Retinal pigment epithelial cell (primary cell): ENCODE results near the gene BSND.

Experiments used
- DNase-seq: peaks from one replicate; pipeline ENCODE4 v3.0.0-alpha.2; 2010; ENCODE audit warnings: low read depth
- H3K4me3 ChIP-seq: 2 replicates; pipeline ENCODE4 v1.5.1; 2011; ENCODE audit warnings: mild to moderate bottlenecking, low read length, control low read depth, moderate library complexity
- CTCF ChIP-seq: conservative IDR thresholded peaks from 2 replicates; pipeline ENCODE4 v1.5.1; 2011; ENCODE audit warnings: low read depth, low read length, control low read depth, inconsistent platforms

BSND gene

GRCh38 chr1:54998677-54999076 is at the start of gene BSND:
Gene BSND (plus strand): TSS chr1:54998933. CDS start chr1:54999187, 254 bp downstream.
- DNase-seq = no peak
- TF ChIP-seq CTCF = no peak
- no peak within 1 kb of the TSS for H3K4me3 ChIP-seq

- DNase-seq = no peak
- TF ChIP-seq CTCF = no peak
- no peak overlapping the region for H3K4me3 ChIP-seq
Measured at GRCh38 chr1:54949053-54949452, 49.7 kb upstream of the BSND start.

DNA sequence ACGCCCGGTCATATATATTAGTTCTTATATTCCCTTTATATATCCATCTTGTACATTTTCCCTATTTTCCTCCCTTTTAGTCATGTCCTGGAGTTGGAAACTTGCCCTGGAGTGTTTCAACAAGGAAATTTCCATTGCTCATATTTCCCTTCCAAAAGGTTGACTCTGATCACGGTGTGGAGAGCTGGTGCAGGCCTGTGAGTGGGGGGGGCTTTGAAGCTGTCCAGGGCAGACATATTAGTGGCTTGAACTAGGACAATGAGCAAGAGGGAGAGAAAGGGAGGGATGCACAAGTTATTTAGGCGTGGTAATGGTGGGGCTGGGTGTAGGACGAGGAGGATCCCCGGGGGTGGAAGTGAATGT is 48.7 kb upstream of the BSND start:
- TF ChIP-seq CTCF = no peak
- DNase-seq = no peak
- H3K4me3 ChIP-seq = peak overlapping the region; percentile 31

DNA sequence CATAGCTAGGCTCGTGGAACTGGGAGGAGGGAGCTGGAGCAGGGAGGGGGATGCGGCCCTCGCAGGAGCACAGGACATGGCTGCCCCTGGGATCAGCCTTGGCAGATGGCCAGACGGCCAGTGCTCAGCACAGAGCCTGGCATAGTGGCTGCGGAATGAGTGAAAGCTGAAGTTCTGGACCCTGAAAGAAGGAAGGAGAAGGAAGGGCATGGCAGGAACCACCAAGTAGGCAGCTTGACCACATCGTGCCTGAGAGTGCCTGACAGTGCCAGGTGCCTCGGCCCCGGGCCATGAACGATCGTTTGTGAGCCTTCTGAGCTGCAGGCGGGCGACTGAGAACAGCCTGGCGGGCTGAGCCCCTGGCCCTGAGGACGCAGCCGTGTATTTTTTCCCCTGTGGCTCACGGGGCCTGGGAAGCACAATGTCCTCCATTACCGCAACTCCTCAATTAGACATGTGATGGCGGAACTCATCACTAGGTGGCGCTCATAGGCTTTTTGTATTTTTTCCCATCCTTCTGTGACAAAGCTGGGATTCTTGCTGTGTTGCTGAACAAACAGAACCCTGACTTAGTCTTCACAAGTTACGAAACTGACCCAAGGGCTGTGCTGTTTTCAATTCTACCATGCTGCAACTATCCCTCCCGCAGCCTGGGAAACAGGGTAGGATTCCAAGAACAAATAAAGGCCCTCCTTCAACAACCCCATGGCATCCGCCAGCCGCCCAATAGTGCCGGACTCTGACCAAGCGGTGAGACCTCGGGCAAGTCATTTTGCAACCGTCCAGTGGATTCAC is 48.2 kb upstream of the BSND start:
- peak overlapping the region; percentile 31 for H3K4me3 ChIP-seq
- DNase-seq = no peak
- TF ChIP-seq CTCF = peak; percentile 70

DNA sequence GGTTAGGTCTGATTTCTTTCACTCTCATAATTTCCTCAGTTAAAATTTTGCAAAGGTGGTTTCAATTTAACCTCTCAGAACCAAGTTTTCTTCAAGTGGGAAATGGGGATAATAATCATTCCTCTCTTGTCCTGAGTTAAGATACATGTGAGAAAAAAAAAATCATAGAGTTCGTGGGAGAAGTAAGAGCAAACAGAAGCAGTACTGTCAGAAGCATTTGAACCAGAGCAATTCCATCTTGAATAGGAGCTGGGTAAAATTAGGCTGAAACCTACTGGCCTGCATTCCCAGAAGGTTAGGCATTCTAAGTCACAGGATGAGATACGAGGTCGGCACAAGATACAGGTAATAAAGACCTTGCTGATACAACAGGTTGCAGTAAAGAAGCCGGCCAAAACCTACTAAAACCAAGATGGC is 46.9 kb upstream of the BSND start:
- H3K4me3 ChIP-seq = no peak overlapping the region
- TF ChIP-seq CTCF = no peak
- DNase-seq = no peak

DNA sequence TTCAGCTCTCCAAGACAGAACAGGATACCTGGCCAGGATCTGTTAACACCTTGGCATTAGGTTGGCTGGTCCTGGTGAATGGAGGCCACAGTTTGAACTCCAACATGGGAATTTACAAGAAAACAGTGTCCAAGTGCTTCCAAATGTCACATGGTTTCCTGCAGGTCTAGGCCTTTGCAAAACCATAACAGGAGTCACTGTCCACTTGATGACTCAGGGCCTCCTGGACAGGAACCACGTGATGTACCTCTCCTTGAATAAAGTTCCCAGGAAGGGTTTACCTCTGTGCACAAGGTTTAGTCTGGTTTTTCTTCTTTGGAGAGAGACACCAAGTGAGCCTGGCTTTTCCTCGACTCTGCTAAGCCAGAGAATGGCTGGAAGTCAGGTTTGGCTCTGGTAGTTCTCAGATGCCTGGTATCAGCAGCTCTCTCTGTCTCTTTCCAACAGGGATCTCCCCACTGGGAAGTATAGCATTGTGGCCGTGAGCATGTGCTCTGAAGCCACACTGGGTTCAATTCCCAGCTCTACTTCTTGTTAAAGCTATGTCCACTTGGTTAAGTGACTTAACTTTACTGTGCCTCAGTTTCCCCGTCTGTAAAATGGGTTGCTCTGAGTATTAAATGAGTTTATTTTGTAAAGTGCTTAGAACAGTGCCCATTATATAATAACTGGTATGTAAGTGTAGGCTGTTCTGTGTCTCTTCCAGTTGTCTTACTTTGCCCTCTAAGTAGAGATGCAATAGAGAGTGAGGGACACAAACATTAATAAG is 45.6 kb upstream of the BSND start:
- no peak for TF ChIP-seq CTCF
- no peak overlapping the region for H3K4me3 ChIP-seq
- no peak for DNase-seq
